SK-N-SH (cell line): ENCODE results near the gene INTS3. TPM values are rescaled to one million over a fixed set of nuclear protein-coding genes. Genes with fewer than 3 reads are reported as not detected.

Experiments
- CTCF ChIA-PET: fragments of 300-600, 350-600 bp; formaldehyde crosslinking; extraction: SDS; loops from one replicate; lab custom pipeline; 2021; lab: Yijun Ruan, JAX
- POLR2A ChIA-PET: fragments of 350-600 bp; sonication (Branson Sonifier 250); formaldehyde crosslinking; extraction: SDS; loops from one replicate; lab custom pipeline; 2020; ENCODE audit warnings: antibody characterized with exemption, inconsistent platforms; lab: Yijun Ruan, JAX
- DNase-seq: peaks from one replicate; pipeline ENCODE4 v3.0.0; 2012
- H2AFZ ChIP-seq: fragments of 200-600 bp; sonication (generic); 2 replicates; pipeline ENCODE4 v1.8.1; 2016; ENCODE audit warnings: antibody characterized with exemption, mild to moderate bottlenecking, low read depth
- H3F3A ChIP-seq: fragments of 200-600 bp; sonication (generic); replicated peaks from 2 replicates; pipeline ENCODE3; 2016; ENCODE audit warnings: antibody characterized with exemption, mild to moderate bottlenecking; ENCODE audit not compliant: insufficient read depth
- H3K27ac ChIP-seq, 2 experiments: fragments of 200-500 bp in 1 of 2; fragments of 200-600 bp in 1 of 2; sonication (Bioruptor generic) in 1 of 2; sonication (generic), shearing (Covaris generic) in 1 of 2; 2 replicates each; pipeline versions ENCODE4 v1.5.1 to v1.6.1; 2014 to 2016; ENCODE audit warnings: low read depth in 2 of 2, inconsistent platforms in 1 of 2, low read length in 1 of 2, mild to moderate bottlenecking in 1 of 2, mixed read lengths in 1 of 2
- H3K27me3 ChIP-seq: fragments of 200-600 bp; sonication (generic), shearing (Covaris generic); 2 replicates; pipeline ENCODE4 v1.6.1; 2016; ENCODE audit warnings: mixed run types; ENCODE audit not compliant: insufficient read depth
- H3K36me3 ChIP-seq, 2 experiments: fragments of 200-500 bp in 1 of 2; fragments of 200-600 bp in 1 of 2; sonication (Bioruptor generic) in 1 of 2; sonication (generic) in 1 of 2; replicated peaks in 1 of 2; 2 replicates each; pipeline versions ENCODE3 to v1.5.1; 2014 to 2016; ENCODE audit warnings: low read length in 1 of 2, mild to moderate bottlenecking in 1 of 2; ENCODE audit not compliant: insufficient read depth in 2 of 2, control insufficient read depth in 1 of 2
- H3K4me1 ChIP-seq, 2 experiments: fragments of 200-500 bp in 1 of 2; fragments of 200-600 bp in 1 of 2; sonication (Bioruptor generic) in 1 of 2; sonication (generic), shearing (Covaris generic) in 1 of 2; 2 replicates each; pipeline versions ENCODE4 v1.5.1 to v1.6.1; 2014 to 2016; ENCODE audit warnings: low read depth in 1 of 2, low read length in 1 of 2, mixed run types in 1 of 2; ENCODE audit not compliant: insufficient read depth in 2 of 2, control insufficient read depth in 1 of 2
- H3K4me2 ChIP-seq: fragments of 200-600 bp; sonication (generic), shearing (Covaris generic); 2 replicates; pipeline ENCODE4 v1.6.1; 2017; ENCODE audit warnings: mixed run types
- H3K4me3 ChIP-seq, 2 experiments: fragments of 200-500 bp in 1 of 2; fragments of 200-600 bp in 1 of 2; sonication (Bioruptor generic) in 1 of 2; sonication (generic), shearing (Covaris generic) in 1 of 2; 2 replicates each; pipeline versions ENCODE4 v1.5.1 to v1.8.1; 2014 to 2016; ENCODE audit warnings: low read depth in 2 of 2, inconsistent platforms in 1 of 2, low read length in 1 of 2, mild to moderate bottlenecking in 1 of 2, mixed read lengths in 1 of 2, moderate library complexity in 1 of 2
- H3K79me2 ChIP-seq: fragments of 200-600 bp; sonication (generic); 2 replicates; pipeline ENCODE4 v1.8.1; 2017; ENCODE audit warnings: mild to moderate bottlenecking; ENCODE audit not compliant: insufficient read depth
- H3K9ac ChIP-seq: fragments of 200-600 bp; sonication (generic); 2 replicates; pipeline ENCODE4 v1.6.1; 2017; ENCODE audit warnings: mixed run types
- H3K9me2 ChIP-seq: fragments of 200-600 bp; sonication (generic); 2 replicates; pipeline ENCODE4 v1.6.1; 2017; ENCODE audit warnings: mixed run types
- H3K9me3 ChIP-seq: fragments of 200-600 bp; sonication (generic); 2 replicates; pipeline ENCODE4 v1.6.1; 2017; ENCODE audit warnings: mixed run types, mild to moderate bottlenecking, moderate library complexity
- H4K20me1 ChIP-seq: fragments of 200-600 bp; sonication (generic); 2 replicates; pipeline ENCODE4 v1.6.1; 2017; ENCODE audit warnings: mild to moderate bottlenecking, mixed run types; ENCODE audit not compliant: insufficient read depth
- EP300 ChIP-seq, 2 experiments: IDR thresholded peaks; 2 replicates each; pipeline versions ENCODE4 v1.4.0 to v1.6.1; 2012; ENCODE audit warnings: borderline replicate concordance in 1 of 2, low read depth in 1 of 2, low read length in 1 of 2
- EZH2phosphoT487 ChIP-seq: fragments of 200-600 bp; sonication (generic); IDR thresholded peaks from 2 replicates; pipeline ENCODE4 v1.6.1; 2017; ENCODE audit warnings: low read depth, mixed run types, mild to moderate bottlenecking, antibody characterized with exemption, moderate library complexity, borderline replicate concordance
- FOSL2 ChIP-seq: IDR thresholded peaks from 2 replicates; pipeline ENCODE4 v1.4.0; 2012; ENCODE audit warnings: low read depth, mild to moderate bottlenecking, moderate library complexity, borderline replicate concordance
- GATA2 ChIP-seq: sonication (generic); formaldehyde crosslinking; IDR thresholded peaks from 2 replicates; pipeline ENCODE4 v1.5.0; 2020; ENCODE audit warnings: mild to moderate bottlenecking, missing genetic modification reagents
- IRF3 ChIP-seq: fragments of 150-350 bp; IDR thresholded peaks from 2 replicates; pipeline ENCODE4 v1.6.1; 2016; ENCODE audit warnings: mild to moderate bottlenecking, low read depth, low read length
- JUND ChIP-seq: IDR thresholded peaks from 2 replicates; pipeline ENCODE4 v1.4.0; 2012
- NRF1 ChIP-seq: IDR thresholded peaks from 2 replicates; pipeline ENCODE4 v1.6.1; 2012; ENCODE audit warnings: low read depth, mild to moderate bottlenecking, low read length
- PBX3 ChIP-seq: IDR thresholded peaks from 2 replicates; pipeline ENCODE4; 2012
- RCOR1 ChIP-seq: fragments of 150-350 bp; IDR thresholded peaks from 2 replicates; pipeline ENCODE4 v1.6.1; 2017; ENCODE audit warnings: antibody characterized with exemption, low read length
- SMC3 ChIP-seq: IDR thresholded peaks from 2 replicates; pipeline ENCODE4 v1.6.1; 2012; ENCODE audit warnings: low read depth, low read length, improper control_type of control experiment
- TAF1 ChIP-seq: IDR thresholded peaks from 2 replicates; pipeline ENCODE4 v1.6.1; 2012; ENCODE audit warnings: low read depth, mild to moderate bottlenecking, low read length, moderate library complexity, borderline replicate concordance
- WGBS: methylation state at CpG from one replicate; pipeline ENCODE4 v1.1.6; 2017; ENCODE audit warnings: low lambda C conversion rate; 5-methylcytosine and 5-hydroxymethylcytosine counted together
- polyA plus RNA-seq, 3 experiments: library from polyadenylated mRNA; depleted of rRNA; stranded (reverse); fragments of >200 nt; gene quantifications; 2 replicates each; pipeline ENCODE4 v1.2.3, GENCODE V29; 2012
- TF ChIP-seq, protein P1 (sequence below): IDR thresholded peaks from 2 replicates; pipeline ENCODE4 v1.4.0; 2012; ENCODE audit warnings: low read depth, borderline replicate concordance
- TF ChIP-seq, protein P2 (sequence below): IDR thresholded peaks from 2 replicates; pipeline ENCODE4 v1.6.1; 2012; ENCODE audit warnings: mild to moderate bottlenecking, low read depth, low read length, moderate library complexity
- TF ChIP-seq, protein P3 (sequence below): fragments of 200-600 bp; sonication (generic); IDR thresholded peaks from 2 replicates; pipeline ENCODE4 v1.6.1; 2017; ENCODE audit warnings: antibody characterized with exemption, mild to moderate bottlenecking, moderate library complexity

INTS3 gene
- polyA plus RNA-seq, 1 of the 3 experiments (the other 2 are of a cell fraction) = 64.3 TPM

DNA sequence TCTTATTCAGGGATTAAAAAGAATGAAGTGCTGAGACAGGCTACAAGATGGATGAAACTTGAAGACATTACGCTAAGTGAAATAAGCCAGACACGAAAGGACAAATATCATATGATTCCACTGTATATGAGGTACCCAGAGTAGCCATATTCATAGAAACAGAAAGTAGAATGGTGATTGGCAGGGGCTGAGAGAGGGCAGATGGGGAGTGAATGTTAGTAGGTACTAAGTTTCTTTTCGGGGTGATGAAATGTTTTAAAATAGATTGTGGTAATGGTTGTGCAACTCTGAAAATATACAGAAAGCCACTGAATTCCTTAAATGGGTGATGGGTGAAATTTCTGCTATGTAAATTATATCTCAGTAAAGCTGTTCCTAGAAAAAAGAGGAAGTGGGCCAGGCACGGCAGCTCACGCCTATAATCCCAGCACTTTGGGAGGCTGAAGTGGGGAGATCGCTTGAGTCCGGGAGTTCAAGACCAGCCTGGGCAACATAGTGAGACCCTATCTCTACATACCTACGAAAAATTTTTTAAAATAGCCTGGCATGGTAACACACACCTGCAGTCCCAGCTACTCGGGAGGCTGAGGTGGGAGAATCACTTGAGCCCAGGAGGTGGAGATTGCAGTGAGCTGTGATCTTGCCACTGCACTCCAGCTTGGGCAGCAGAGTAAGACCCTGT is 63.3 kb downstream of the INTS3 start:
- Histone ChIP-seq H3K27ac (no peak overlapping the region), H3K27me3 (no peaks in the 10 kb centered on the region), H3K4me2 (no peak overlapping the region), H3K79me2 (no peaks in the 10 kb centered on the region), H3K9ac (no peak overlapping the region), H3K9me2 (no peaks in the 10 kb centered on the region), H3K9me3 (no peaks in the 10 kb centered on the region), H4K20me1 (no peaks in the 10 kb centered on the region), H2AFZ (peak overlapping the region; percentile 2; the same call in 1 of the 2 replicates), H3K4me1 (no peaks in the 10 kb centered on the region; a peak in 1 of 4 replicates), H3K36me3 (no peaks in the 10 kb centered on the region), H3K4me3 (no peak overlapping the region), H3F3A (no peaks in the 10 kb centered on the region)
- TF ChIP-seq GATA2 (CRISPR knock-in tag) (no peak), SMC3 (no peak), EP300 (IDR thresholded peaks at IDR 0.05; ENCODE audit: borderline replicate concordance in 1 of 2, low read depth in 1 of 2, low read length in 1 of 2) (no peak), RCOR1 (no peak), PBX3 (no peak), IRF3 (no peak), EZH2phosphoT487 (no peak), FOSL2 (no peak), NRF1 (no peak), JUND (no peak), TAF1 (no peak)
- TF ChIP-seq, protein P1, sequence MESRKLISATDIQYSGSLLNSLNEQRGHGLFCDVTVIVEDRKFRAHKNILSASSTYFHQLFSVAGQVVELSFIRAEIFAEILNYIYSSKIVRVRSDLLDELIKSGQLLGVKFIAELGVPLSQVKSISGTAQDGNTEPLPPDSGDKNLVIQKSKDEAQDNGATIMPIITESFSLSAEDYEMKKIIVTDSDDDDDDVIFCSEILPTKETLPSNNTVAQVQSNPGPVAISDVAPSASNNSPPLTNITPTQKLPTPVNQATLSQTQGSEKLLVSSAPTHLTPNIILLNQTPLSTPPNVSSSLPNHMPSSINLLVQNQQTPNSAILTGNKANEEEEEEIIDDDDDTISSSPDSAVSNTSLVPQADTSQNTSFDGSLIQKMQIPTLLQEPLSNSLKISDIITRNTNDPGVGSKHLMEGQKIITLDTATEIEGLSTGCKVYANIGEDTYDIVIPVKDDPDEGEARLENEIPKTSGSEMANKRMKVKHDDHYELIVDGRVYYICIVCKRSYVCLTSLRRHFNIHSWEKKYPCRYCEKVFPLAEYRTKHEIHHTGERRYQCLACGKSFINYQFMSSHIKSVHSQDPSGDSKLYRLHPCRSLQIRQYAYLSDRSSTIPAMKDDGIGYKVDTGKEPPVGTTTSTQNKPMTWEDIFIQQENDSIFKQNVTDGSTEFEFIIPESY = no peak
- TF ChIP-seq, protein P2, sequence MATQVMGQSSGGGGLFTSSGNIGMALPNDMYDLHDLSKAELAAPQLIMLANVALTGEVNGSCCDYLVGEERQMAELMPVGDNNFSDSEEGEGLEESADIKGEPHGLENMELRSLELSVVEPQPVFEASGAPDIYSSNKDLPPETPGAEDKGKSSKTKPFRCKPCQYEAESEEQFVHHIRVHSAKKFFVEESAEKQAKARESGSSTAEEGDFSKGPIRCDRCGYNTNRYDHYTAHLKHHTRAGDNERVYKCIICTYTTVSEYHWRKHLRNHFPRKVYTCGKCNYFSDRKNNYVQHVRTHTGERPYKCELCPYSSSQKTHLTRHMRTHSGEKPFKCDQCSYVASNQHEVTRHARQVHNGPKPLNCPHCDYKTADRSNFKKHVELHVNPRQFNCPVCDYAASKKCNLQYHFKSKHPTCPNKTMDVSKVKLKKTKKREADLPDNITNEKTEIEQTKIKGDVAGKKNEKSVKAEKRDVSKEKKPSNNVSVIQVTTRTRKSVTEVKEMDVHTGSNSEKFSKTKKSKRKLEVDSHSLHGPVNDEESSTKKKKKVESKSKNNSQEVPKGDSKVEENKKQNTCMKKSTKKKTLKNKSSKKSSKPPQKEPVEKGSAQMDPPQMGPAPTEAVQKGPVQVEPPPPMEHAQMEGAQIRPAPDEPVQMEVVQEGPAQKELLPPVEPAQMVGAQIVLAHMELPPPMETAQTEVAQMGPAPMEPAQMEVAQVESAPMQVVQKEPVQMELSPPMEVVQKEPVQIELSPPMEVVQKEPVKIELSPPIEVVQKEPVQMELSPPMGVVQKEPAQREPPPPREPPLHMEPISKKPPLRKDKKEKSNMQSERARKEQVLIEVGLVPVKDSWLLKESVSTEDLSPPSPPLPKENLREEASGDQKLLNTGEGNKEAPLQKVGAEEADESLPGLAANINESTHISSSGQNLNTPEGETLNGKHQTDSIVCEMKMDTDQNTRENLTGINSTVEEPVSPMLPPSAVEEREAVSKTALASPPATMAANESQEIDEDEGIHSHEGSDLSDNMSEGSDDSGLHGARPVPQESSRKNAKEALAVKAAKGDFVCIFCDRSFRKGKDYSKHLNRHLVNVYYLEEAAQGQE = no peak
- TF ChIP-seq, protein P3, sequence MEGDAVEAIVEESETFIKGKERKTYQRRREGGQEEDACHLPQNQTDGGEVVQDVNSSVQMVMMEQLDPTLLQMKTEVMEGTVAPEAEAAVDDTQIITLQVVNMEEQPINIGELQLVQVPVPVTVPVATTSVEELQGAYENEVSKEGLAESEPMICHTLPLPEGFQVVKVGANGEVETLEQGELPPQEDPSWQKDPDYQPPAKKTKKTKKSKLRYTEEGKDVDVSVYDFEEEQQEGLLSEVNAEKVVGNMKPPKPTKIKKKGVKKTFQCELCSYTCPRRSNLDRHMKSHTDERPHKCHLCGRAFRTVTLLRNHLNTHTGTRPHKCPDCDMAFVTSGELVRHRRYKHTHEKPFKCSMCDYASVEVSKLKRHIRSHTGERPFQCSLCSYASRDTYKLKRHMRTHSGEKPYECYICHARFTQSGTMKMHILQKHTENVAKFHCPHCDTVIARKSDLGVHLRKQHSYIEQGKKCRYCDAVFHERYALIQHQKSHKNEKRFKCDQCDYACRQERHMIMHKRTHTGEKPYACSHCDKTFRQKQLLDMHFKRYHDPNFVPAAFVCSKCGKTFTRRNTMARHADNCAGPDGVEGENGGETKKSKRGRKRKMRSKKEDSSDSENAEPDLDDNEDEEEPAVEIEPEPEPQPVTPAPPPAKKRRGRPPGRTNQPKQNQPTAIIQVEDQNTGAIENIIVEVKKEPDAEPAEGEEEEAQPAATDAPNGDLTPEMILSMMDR = no peak
- WGBS = 92% methylated on average over 9 of the region's 9 CpGs
- ChIA-PET POLR2A (no interaction called here), CTCF (interaction anchor here (1.0 to 5.1 kb wide), 2 partner anchors 26 to 196 kb away, joined by 4 to 22 read pairs; partner anchors contain the start of gene RAB13)
- no peak for DNase-seq
